GM04503 (cell line): Measurements from ENCODE around the gene POU3F2.

Experiments used
- DNase-seq: peaks from one replicate; pipeline ENCODE4 v3.0.0-alpha.2; 2012; ENCODE audit warnings: low read depth

POU3F2 gene

DNA sequence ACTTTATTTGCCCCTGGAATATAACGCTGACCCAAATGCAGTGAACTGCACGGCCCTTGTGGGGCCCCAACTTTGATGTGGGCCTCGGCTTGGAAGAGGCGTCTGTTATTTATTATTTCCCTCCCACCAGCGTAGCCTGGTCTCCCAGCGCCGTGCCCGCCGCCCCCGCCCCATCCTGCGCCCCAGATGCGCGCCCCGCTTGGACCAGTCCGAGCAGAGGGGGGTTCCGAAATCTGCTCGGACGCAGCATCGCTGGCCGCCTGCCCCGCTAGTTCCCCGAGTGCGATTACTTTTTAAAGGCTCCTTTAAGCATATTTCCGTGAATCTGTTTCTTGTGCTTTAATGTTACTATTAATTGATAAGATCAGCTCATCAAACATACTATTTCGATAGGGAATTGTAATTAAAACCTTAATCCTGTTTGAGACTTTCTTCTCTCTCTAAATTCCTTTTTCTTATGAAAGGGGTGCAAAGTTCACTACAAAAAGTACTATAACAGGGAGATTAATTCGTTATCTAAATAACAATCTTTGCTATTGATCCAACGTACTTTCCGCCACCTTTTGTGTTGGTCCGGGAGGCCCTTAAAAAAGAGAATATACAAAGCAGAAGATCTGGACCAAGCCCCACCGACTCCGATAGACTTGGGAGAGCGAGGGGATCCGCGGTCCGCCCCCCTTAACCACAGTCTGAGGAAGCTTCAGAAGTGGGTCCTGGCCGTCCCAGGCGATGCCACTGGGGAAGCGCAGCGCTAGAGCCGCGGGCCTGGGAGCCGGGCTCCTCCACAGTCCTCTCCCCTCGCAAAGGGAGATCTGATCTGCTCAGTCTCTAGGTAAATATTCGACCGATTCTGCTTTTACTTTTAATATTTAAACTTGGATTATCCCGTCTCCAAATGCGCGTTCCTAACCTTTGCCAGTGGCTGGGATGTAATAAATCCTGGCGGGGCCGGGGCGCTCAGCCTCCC is 10.2 kb downstream of the POU3F2 start:
- no peak for DNase-seq

DNA sequence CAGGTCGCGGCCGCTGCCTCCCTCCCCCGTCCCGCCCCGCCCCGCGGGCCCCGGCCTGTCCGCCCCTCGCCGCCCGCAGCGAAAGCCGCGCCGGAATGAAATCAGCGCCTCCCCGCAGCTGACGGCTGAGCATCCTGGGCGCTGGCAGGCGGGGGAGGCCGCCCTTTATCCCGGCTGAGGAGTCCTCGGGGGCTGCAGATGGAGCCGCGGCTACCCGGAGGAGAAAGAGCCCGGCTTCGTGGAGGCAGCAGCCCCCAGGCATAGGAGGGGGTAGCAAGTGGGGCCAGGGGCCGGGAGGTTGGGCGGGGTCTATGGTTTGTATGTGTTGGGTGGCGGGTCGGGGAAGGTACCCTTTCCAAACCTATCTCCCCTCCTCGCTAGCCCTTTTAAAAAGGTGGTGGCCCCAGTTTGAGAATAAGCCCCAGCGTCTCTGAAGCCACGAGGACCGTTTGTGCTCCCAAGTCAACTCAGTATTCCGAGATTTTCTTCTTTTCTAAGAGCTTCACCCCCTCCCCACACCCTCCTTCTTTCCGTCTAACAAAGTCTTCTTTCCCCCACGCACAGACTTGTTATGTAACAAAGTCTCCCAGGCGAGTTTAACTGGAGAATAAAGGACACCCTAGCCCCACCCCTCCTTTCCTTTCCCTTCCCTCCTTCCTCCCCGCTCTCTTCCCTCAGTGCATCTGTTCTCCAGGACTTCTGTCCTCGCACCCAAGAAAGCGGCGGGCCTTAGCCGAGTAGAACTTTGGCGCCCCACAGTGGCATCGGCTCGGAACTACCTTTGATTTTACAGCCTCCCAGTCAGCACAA is 11.0 kb downstream of the POU3F2 start:
- DNase-seq: no peak

DNA sequence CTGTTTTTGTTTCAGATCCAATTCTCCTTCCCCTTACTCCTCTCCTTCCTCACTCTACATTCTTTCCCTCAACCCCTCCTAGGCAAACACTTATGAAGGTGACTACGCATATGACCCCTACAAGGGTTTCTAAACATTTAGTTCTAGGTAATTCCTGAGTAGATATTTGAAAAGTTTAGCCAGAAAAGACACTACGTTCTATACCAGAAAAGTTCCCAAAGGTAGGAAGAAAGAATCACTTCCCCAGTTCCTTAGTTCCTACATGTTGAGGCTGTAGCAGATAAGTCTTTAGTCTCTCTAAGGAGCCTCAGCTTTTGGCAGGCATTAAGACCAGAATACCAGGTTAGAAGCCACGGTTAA is 11.6 kb downstream of the POU3F2 start:
- no peak for DNase-seq

- no peak for DNase-seq
Measured at GRCh38 chr6:98847416-98847778, 13.0 kb downstream of the POU3F2 start.

GRCh38 chr6:98847779-98848538 is 13.6 kb downstream of the POU3F2 start:
- no peak for DNase-seq

- DNase-seq: no peak
Measured at GRCh38 chr6:98848539-98849242, 14.3 kb downstream of the POU3F2 start.

- DNase-seq: no peak
Measured at GRCh38 chr6:98864497-98864896, 30.1 kb downstream of the POU3F2 start.

GRCh38 chr6:98871057-98871456 is 36.7 kb downstream of the POU3F2 start:
- peak; percentile 81 for DNase-seq

DNA sequence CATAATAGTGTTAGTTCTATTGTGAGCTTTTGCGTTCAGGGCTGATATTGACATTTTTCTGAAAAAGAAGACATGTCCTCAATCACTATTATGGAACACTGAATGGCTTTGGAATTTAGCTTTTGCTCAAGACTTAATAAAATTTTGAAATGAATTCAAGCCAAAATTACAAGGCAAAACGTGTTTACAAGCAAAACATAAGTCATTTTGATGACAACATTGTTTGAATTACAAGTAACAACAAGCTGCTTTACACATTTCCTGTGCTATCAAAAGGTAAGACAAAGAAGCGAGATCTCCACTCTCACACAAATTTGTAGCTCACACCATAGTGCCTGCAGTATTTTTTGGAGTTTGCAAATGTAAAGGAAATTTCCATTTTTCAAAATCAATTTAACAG is 37.4 kb downstream of the POU3F2 start:
- DNase-seq: no peak

DNA sequence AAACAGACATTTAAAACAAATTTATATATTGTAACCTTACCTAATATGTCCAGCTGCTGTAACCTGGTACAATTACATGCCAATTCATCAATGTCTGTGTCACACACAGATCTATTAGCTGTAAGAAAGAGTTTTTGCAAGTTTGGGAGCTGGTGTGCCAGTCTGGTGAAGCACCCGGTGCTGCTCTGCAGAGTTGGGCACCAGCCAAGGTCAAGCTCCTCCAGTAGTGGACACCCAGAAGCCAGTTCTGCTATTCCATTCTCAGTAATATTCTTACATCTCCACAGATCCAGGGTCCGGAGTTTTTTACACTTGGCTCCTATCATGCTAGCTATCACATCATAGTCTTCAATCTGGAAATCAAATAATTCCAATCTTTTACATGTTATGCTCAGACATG is 41.0 kb downstream of the POU3F2 start:
- DNase-seq: no peak

DNA sequence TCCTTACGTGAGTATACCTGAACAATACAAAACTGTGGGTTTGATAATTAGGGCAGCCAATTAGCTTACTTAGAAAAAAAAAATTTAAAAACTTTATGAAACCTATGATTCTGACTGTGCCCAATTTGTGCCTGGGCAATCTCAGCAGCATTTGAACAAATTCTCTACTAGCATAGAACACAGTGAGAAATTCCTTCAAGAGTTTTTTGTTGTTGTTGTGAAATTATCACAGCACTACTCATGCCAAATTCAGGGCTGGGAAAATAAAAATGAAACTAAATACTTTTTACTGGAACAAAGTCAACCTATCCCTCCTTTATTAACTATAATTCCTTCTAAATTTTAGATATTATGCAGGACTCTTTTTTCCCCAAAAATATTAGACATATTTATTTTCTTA is 42.9 kb downstream of the POU3F2 start:
- no peak for DNase-seq

GRCh38 chr6:98880486-98880885 is 46.1 kb downstream of the POU3F2 start:
- DNase-seq: no peak

GRCh38 chr6:98885330-98885729 is 51.0 kb downstream of the POU3F2 start:
- DNase-seq: no peak

DNA sequence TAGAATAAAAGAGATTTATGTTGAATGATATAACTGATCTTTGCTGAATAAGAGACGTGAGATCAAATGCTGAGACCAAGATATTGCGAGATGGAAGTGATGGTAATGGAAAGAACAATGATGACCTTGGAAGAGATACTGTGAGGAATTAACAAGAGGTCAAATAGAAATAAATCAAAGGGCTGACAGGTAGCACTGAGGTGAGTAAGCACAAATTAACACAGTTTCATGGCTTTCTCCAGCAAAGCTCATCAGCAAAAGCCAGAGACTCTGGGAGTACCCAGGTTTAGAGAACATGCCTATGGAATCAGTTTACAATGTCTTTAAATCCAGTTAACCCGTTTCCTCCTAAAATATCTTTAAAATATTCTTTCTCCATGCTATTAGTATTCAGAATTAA is 53.3 kb downstream of the POU3F2 start:
- no peak for DNase-seq
